ENCODE data around the gene C1QTNF7. TPM values are rescaled to one million over a fixed set of nuclear protein-coding genes. Genes with fewer than 3 reads are reported as not detected.
A peak's percentile ranks its signal among the peaks of the same experiment; 100 is the strongest.

Gene C1QTNF7
- total RNA-seq, 1 experiment from 2014 or later = not detected

DNA sequence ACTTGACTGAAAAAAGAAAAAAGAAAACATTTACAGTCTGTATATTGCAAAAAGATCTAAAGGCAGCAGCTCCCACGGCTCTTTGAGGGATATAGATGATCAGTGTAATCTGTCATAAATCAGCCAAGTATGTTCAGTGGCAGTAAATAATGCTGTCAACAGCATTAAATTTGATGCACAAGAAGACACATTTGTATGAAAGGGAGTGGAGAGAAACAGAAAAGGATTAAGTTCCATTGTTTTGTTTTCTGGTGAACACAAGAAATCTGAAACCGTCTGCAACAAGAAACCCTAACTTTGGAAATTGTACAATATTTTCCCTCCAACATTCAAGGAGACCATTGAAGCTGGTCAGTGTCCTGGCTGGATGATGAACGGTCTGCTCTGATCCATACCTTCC lies 27.6 kb upstream of the C1QTNF7 start:
- H3K4me3 ChIP-seq (replicated peaks in 1 of 2; ENCODE audit: low read depth in 1 of 2, low read length in 2 of 2) = no peak overlapping the region
- no peak overlapping the region for H3K27ac ChIP-seq (ENCODE audit: low read depth, low read length)
- peaks cover 0 to 10% of the 10 kb centered on the region in 2 experiments; a peak in 3 of 4 replicates for H3K4me1 ChIP-seq (ENCODE audit: control insufficient read depth in 1 of 2, insufficient read depth in 2 of 2, low read length in 2 of 2)
- POLR2A ChIA-PET = no interaction called here
- CTCF ChIA-PET = no interaction called here
- no peaks in the 10 kb centered on the region for H3K9me2 ChIP-seq (ENCODE audit: insufficient read depth)
- H4K20me1 ChIP-seq (ENCODE audit: insufficient read depth) = no peaks in the 10 kb centered on the region
- RAD21 ChIA-PET (ENCODE audit: low non-redundant PET in 1 of 2, low total read pairs in 2 of 2, uncharacterized antibody in 2 of 2, unreplicated experiment in 2 of 2) = no interaction called here
- no peaks in the 10 kb centered on the region for H3K79me2 ChIP-seq (ENCODE audit: insufficient read depth, low read length)
- intact Hi-C loops (cut with micrococcal nuclease) = no loop called here
- no peak overlapping the region for H3K9ac ChIP-seq (ENCODE audit: low read length)
- DNase-seq (ENCODE audit: low read depth, low spot score) (no peak), ATAC-seq (no peak)
- BruUV-seq (replicated peaks) = no TSS peak
- peaks cover 8% of the 10 kb centered on the region for H3K27me3 ChIP-seq (ENCODE audit: insufficient read depth, low read length)
- TF ChIP-seq, protein P1, sequence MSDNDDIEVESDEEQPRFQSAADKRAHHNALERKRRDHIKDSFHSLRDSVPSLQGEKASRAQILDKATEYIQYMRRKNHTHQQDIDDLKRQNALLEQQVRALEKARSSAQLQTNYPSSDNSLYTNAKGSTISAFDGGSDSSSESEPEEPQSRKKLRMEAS (IDR thresholded peaks at IDR 0.05) = no peak
- TF ChIP-seq RAD21 (IDR thresholded peaks at IDR 0.05; ENCODE audit: low read depth) (no peak), SIN3A (IDR thresholded peaks at IDR 0.05; ENCODE audit: low read depth) (no peak), CEBPB (IDR thresholded peaks at IDR 0.05; ENCODE audit: low read depth) (no peak)
- H3K36me3 ChIP-seq (ENCODE audit: control insufficient read depth in 1 of 2, insufficient read depth in 2 of 2, low read length in 2 of 2) = no peaks in the 10 kb centered on the region
- H2AFZ ChIP-seq (ENCODE audit: low read depth, low read length, poor library complexity, severe bottlenecking) = no peak overlapping the region
- H3K4me2 ChIP-seq (ENCODE audit: low read length) = no peak overlapping the region
- H3K9me3 ChIP-seq (ENCODE audit: control insufficient read depth in 1 of 2, insufficient read depth in 1 of 2, low read depth in 1 of 2, low read length in 2 of 2) = no peaks in the 10 kb centered on the region

DNA sequence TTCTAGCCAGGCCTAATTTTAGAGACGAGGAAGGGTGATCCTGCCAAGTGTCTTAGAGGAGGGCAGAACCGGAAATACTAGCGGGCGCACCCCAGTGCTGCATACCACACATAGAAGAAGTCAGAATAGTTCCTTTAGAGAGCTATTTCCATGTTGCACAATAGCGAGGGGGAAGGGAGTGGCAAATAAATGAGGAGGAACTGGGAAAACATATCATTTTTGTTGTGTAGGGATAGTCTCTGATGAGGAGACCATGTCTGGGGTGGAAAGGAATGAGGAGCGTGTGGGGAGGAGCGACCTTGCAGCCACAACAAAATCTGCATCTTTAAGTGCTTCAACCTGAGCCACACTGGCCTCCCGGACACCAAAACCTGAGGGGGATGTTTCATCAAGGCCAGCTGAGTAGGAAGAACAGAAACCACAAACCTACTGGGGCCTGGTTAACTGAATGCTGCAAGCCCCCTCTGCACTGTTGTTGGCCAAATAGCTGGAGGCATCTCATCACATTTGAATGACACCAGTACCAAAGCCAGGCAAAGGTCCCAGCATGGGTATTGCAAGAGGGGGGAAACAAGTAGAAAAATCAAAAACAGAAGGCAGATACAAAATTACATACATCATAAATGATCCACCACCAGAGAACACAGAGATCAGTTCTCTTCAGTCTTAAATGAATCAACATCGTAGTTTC lies 26.7 kb upstream of the C1QTNF7 start:
- peaks cover 14% of the 10 kb centered on the region for H3K27me3 ChIP-seq (ENCODE audit: insufficient read depth, low read length)
- no TSS peak for BruUV-seq (replicated peaks)
- no peak overlapping the region for H3K4me3 ChIP-seq (replicated peaks in 1 of 2; ENCODE audit: low read depth in 1 of 2, low read length in 2 of 2)
- 0 out of 2 replicates have a peak, but pooled peaks have one; percentile 39 for TF ChIP-seq CEBPB (IDR thresholded peaks at IDR 0.05; ENCODE audit: low read depth)
- no peak for TF ChIP-seq SRF (IDR thresholded peaks at IDR 0.05; ENCODE audit: low read depth)
- POLR2A ChIA-PET = no interaction called here
- H3K9ac ChIP-seq (ENCODE audit: low read length) = no peak overlapping the region
- no peaks in the 10 kb centered on the region for H3K36me3 ChIP-seq (ENCODE audit: control insufficient read depth in 1 of 2, insufficient read depth in 2 of 2, low read length in 2 of 2)
- peaks cover 0 to 10% of the 10 kb centered on the region in 2 experiments; a peak in 3 of 4 replicates for H3K4me1 ChIP-seq (ENCODE audit: control insufficient read depth in 1 of 2, insufficient read depth in 2 of 2, low read length in 2 of 2)
- peak overlapping the region; percentile 26; the same call in 1 of the 2 replicates for H3K4me2 ChIP-seq (ENCODE audit: low read length)
- CTCF ChIA-PET = no interaction called here
- no peaks in the 10 kb centered on the region for H3K9me2 ChIP-seq (ENCODE audit: insufficient read depth)
- intact Hi-C loops (cut with micrococcal nuclease) = no loop called here
- H3K27ac ChIP-seq (ENCODE audit: low read depth, low read length) = no peak overlapping the region
- H3K79me2 ChIP-seq (ENCODE audit: insufficient read depth, low read length) = no peaks in the 10 kb centered on the region
- ATAC-seq = no peak
- DNase-seq (ENCODE audit: low read depth, low spot score) = no peak
- RAD21 ChIA-PET (ENCODE audit: low non-redundant PET in 1 of 2, low total read pairs in 2 of 2, uncharacterized antibody in 2 of 2, unreplicated experiment in 2 of 2) = no interaction called here
- no peaks in the 10 kb centered on the region for H4K20me1 ChIP-seq (ENCODE audit: insufficient read depth)
- no peaks in the 10 kb centered on the region for H3K9me3 ChIP-seq (ENCODE audit: control insufficient read depth in 1 of 2, insufficient read depth in 1 of 2, low read depth in 1 of 2, low read length in 2 of 2)
- H2AFZ ChIP-seq (ENCODE audit: low read depth, low read length, poor library complexity, severe bottlenecking) = no peak overlapping the region
